ENCODE measurements around the gene ZSCAN25.

DNA sequence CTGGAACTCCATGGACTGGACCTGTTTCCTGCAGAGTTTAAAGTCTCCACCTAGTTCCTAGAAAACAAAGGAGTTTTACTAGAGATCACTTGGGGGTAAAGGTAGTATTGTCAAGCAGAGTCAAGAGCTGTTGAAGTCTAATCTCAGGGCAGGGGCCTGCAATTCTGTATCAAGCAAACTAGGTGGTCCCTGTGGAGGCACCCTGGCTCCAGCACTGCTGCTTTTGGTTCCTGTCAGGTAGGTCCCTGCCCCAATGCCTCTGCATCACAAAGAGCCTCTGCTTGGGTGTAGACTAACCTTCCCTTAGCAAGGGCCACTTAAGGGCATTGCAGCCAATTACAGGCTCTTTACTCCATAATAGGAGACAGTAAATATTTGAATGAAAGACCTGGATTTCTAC is 22.5 kb downstream of the ZSCAN25 start:
- TF ChIP-seq, protein P1, sequence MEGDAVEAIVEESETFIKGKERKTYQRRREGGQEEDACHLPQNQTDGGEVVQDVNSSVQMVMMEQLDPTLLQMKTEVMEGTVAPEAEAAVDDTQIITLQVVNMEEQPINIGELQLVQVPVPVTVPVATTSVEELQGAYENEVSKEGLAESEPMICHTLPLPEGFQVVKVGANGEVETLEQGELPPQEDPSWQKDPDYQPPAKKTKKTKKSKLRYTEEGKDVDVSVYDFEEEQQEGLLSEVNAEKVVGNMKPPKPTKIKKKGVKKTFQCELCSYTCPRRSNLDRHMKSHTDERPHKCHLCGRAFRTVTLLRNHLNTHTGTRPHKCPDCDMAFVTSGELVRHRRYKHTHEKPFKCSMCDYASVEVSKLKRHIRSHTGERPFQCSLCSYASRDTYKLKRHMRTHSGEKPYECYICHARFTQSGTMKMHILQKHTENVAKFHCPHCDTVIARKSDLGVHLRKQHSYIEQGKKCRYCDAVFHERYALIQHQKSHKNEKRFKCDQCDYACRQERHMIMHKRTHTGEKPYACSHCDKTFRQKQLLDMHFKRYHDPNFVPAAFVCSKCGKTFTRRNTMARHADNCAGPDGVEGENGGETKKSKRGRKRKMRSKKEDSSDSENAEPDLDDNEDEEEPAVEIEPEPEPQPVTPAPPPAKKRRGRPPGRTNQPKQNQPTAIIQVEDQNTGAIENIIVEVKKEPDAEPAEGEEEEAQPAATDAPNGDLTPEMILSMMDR (IDR thresholded peaks at IDR 0.05) = no peak
- no peak for TF ChIP-seq POLR2A (IDR thresholded peaks at IDR 0.05)
